Mammary epithelial cell (primary cell): ENCODE data around the gene GRM8.

Source experiments
- EZH2 ChIP-seq: IDR thresholded peaks from 2 replicates; pipeline ENCODE4 v1.6.1; 2012; ENCODE audit warnings: low read length, inconsistent platforms, borderline replicate concordance
- TF ChIP-seq, protein P1 (sequence below), 2 donors: IDR thresholded peaks in 1 of 2; conservative IDR thresholded peaks in 1 of 2; 2 replicates each; pipeline ENCODE4 v1.5.1; 2011 to 2012; ENCODE audit warnings: inconsistent platforms in 2 of 2, low read length in 2 of 2, mild to moderate bottlenecking in 2 of 2, control low read depth in 1 of 2, low read depth in 1 of 2; ENCODE audit not compliant: insufficient read depth in 1 of 2; ENCODE audit errors: extremely low read depth in 1 of 2

DNA sequence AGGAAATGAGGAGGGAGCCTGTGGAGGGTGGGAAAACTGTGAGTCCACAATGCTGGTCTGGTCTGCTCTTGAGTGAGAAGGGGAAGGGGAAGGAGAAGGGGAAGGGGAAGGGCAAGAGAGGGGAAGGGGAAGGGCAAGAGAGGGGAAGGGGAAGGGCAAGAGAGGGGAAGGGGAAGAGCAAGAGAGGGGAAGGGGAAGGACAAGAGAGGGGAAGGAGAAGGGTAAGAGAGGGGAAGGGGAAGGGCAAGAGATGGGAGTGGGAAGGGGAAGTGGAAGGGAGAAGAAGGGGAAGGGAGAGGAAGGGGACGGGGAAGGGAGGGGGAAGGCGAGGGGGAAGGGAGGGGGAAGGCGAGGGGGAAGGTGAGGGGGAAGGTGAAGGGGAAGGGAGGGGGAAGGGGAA, 213.2 kb downstream of the GRM8 start:
- TF ChIP-seq, protein P1, sequence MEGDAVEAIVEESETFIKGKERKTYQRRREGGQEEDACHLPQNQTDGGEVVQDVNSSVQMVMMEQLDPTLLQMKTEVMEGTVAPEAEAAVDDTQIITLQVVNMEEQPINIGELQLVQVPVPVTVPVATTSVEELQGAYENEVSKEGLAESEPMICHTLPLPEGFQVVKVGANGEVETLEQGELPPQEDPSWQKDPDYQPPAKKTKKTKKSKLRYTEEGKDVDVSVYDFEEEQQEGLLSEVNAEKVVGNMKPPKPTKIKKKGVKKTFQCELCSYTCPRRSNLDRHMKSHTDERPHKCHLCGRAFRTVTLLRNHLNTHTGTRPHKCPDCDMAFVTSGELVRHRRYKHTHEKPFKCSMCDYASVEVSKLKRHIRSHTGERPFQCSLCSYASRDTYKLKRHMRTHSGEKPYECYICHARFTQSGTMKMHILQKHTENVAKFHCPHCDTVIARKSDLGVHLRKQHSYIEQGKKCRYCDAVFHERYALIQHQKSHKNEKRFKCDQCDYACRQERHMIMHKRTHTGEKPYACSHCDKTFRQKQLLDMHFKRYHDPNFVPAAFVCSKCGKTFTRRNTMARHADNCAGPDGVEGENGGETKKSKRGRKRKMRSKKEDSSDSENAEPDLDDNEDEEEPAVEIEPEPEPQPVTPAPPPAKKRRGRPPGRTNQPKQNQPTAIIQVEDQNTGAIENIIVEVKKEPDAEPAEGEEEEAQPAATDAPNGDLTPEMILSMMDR (conservative IDR thresholded peaks at IDR 0.05 in 1 of 2, IDR thresholded peaks at IDR 0.05 in 1 of 2; ENCODE audit: extremely low read depth in 1 of 2, insufficient read depth in 1 of 2, low read depth in 1 of 2, low read length in 2 of 2), result no peak
- no peak for TF ChIP-seq EZH2
